SK-N-MC (cell line): ENCODE measurements around the gene ZMAT3.

Experiments
- EZH2 ChIP-seq: fragments of 200-600 bp; sonication (generic); IDR thresholded peaks from one replicate; pipeline ENCODE4 v1.6.1; 2017; ENCODE audit warnings: antibody characterized with exemption
- FOXP2 ChIP-seq: optimal IDR thresholded peaks from 2 replicates; pipeline ENCODE3; 2011; ENCODE audit warnings: mild to moderate bottlenecking, moderate library complexity; ENCODE audit not compliant: insufficient read depth; ENCODE audit errors: extremely low read length, control extremely low read depth
- POLR2AphosphoS5 ChIP-seq: IDR thresholded peaks from 2 replicates; pipeline ENCODE4 v1.6.1; 2012; ENCODE audit warnings: mild to moderate bottlenecking, low read depth, low read length, borderline replicate concordance

DNA sequence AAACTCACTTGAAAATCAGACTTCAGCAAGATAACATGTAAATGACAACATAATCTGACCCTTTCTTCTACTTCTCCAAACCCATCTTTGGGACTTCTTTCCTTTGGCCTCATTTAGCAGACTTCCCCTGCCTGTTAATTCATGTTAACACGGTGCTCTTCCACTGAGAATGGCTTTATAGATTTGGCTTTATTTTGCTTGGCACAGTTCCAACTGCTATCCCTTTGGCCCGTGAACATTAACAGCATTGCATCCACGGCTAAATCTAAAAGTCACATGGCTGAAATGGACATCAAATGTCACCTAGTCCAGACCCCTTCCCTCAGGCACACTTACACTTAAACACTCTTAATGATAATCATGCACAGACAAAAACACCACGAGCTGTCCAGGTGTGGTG lies 3.8 kb downstream of the ZMAT3 start:
- TF ChIP-seq POLR2AphosphoS5 (no peak), EZH2 (no peak), FOXP2 (no peak)
